SU-DHL-6 (cell line): ENCODE data around the gene CNTN4.

ENCODE experiments used
- CTCF ChIP-seq: fragments of 200-600 bp; sonication (generic); IDR thresholded peaks from one replicate; pipeline ENCODE4 v1.5.1; 2017; ENCODE audit warnings: antibody characterized with exemption, mild to moderate bottlenecking, low read length, moderate library complexity; ENCODE audit not compliant: insufficient read depth, poor library complexity, severe bottlenecking
- EZH2phosphoT487 ChIP-seq: fragments of 200-600 bp; sonication (generic), shearing (Covaris generic); conservative IDR thresholded peaks from 2 replicates; pipeline ENCODE4 v1.6.1; 2018; ENCODE audit warnings: mild to moderate bottlenecking, antibody characterized with exemption, low read length, moderate library complexity, mixed read lengths

- TF ChIP-seq CTCF (no peak), EZH2phosphoT487 (no peak)
Observed at GRCh38 chr3:2915826-2916225, 817.2 kb downstream of the CNTN4 start.
